Measurements from ENCODE around the gene STARD10.

STARD10 gene

GRCh38 chr11:72726266-72727220 lies 67.3 kb downstream of the STARD10 start:
- TF ChIP-seq CTCF (IDR thresholded peaks at IDR 0.05; ENCODE audit: borderline replicate concordance, insufficient read depth, low read depth, low read length), result no peak

GRCh38 chr11:72725724-72726028 lies 68.2 kb downstream of the STARD10 start:
- no peak overlapping the region for H3K4me3 ChIP-seq (ENCODE audit: low read depth, low read length)
- no peak for TF ChIP-seq CTCF (IDR thresholded peaks at IDR 0.05; ENCODE audit: borderline replicate concordance, insufficient read depth, low read depth, low read length)

More at GRCh38 chr11:72726266-72727220, 67.3 kb downstream of the STARD10 start:
- H3K4me3 ChIP-seq (ENCODE audit: low read depth, low read length), result no peak overlapping the region

GRCh38 chr11:72724851-72725723 lies 68.8 kb downstream of the STARD10 start:
- H3K4me3 ChIP-seq (ENCODE audit: low read depth, low read length), result no peak overlapping the region
- peak; percentile 79 for TF ChIP-seq CTCF (IDR thresholded peaks at IDR 0.05; ENCODE audit: borderline replicate concordance, insufficient read depth, low read depth, low read length)

- TF ChIP-seq CTCF (IDR thresholded peaks at IDR 0.05; ENCODE audit: borderline replicate concordance, insufficient read depth, low read depth, low read length), result no peak
- no peak overlapping the region for H3K4me3 ChIP-seq (ENCODE audit: low read depth, low read length)
Observed at GRCh38 chr11:72724021-72724551, 69.8 kb downstream of the STARD10 start.

GRCh38 chr11:72723508-72723907 lies 70.3 kb downstream of the STARD10 start:
- no peak overlapping the region for H3K4me3 ChIP-seq (ENCODE audit: low read depth, low read length)
- TF ChIP-seq CTCF (IDR thresholded peaks at IDR 0.05; ENCODE audit: borderline replicate concordance, insufficient read depth, low read depth, low read length), result no peak

- no peak for TF ChIP-seq CTCF (IDR thresholded peaks at IDR 0.05; ENCODE audit: borderline replicate concordance, insufficient read depth, low read depth, low read length)
- peak overlapping the region; percentile 66 for H3K4me3 ChIP-seq (ENCODE audit: low read depth, low read length)
Observed at GRCh38 chr11:72722050-72722748, 71.6 kb downstream of the STARD10 start.

All from GM12875 (cell line).